HCT116 (cell line): ENCODE data around the gene CNPY1. TPM values are rescaled to one million over a fixed set of nuclear protein-coding genes. Genes with fewer than 3 reads are reported as not detected.

Experiments
- ATAC-seq: fragments of 200-7000 bp; cut with Tn5 transposase; 2 replicates; pipeline ENCODE4 v1.9.1; 2020; ENCODE audit warnings: mild to moderate bottlenecking, moderate library complexity
- BruUV-seq: library from RNA; stranded (reverse); fragments of 400-500 nt; replicated peaks from 2 replicates; lab custom pipeline; 2021; lab: Mats Ljungman, UMichigan
- CTCF ChIA-PET: fragments of 300-600 bp; sonication (Branson Sonifier 250); formaldehyde crosslinking; loops from one replicate; lab custom pipeline; 2021; ENCODE audit warnings: antibody characterized with exemption; lab: Charles Lee
- POLR2A ChIA-PET: fragments of 300-600, 350-600 bp; sonication (Branson Sonifier 250); formaldehyde crosslinking; loops from one replicate; lab custom pipeline; 2021; ENCODE audit warnings: antibody characterized with exemption; lab: Charles Lee
- RAD21 ChIA-PET, 2 experiments: fragments of 300-600 bp; sonication (Branson Sonifier 250); formaldehyde crosslinking; loops; one replicate each; lab custom pipeline; 2023; ENCODE audit warnings: low total read pairs in 2 of 2; ENCODE audit not compliant: uncharacterized antibody in 2 of 2, unreplicated experiment in 2 of 2, low non-redundant PET in 1 of 2; lab: Charles Lee
- DNase-seq: peaks from one replicate; pipeline ENCODE4 v3.0.0-alpha.2; 2010; ENCODE audit warnings: low read depth, low spot score
- H2AFZ ChIP-seq: fragments of 200-600 bp; shearing (Covaris generic), sonication (generic); 2 replicates; pipeline ENCODE4 v1.6.1; 2017; ENCODE audit warnings: low read depth, mixed run types, mixed read lengths, antibody characterized with exemption, low read length; ENCODE audit not compliant: poor library complexity, severe bottlenecking
- H3K27ac ChIP-seq: 2 replicates; pipeline ENCODE4 v1.5.1; 2012; ENCODE audit warnings: low read depth, low read length
- H3K27me3 ChIP-seq: fragments of 200-600 bp; sonication (generic); 2 replicates; pipeline ENCODE4 v1.6.1; 2016; ENCODE audit warnings: mixed run types, low read length, mixed read lengths; ENCODE audit not compliant: insufficient read depth
- H3K36me3 ChIP-seq, 2 experiments: fragments of 200-500 bp in 1 of 2; fragments of 200-600 bp in 1 of 2; sonication (Bioruptor generic) in 1 of 2; sonication (generic) in 1 of 2; 2 replicates each; pipeline versions ENCODE4 v1.5.1 to v1.6.1; 2014 to 2016; ENCODE audit warnings: low read length in 2 of 2, inconsistent platforms in 1 of 2, mixed read lengths in 1 of 2, mixed run types in 1 of 2; ENCODE audit not compliant: insufficient read depth in 2 of 2, control insufficient read depth in 1 of 2
- H3K4me1 ChIP-seq, 2 experiments: fragments of 200-600 bp in 1 of 2; sonication (generic) in 1 of 2; 2 replicates each; pipeline versions ENCODE4 v1.5.1 to v1.6.1; 2012 to 2017; ENCODE audit warnings: low read length in 2 of 2, inconsistent platforms in 1 of 2, mild to moderate bottlenecking in 1 of 2, mixed read lengths in 1 of 2, mixed run types in 1 of 2, moderate library complexity in 1 of 2; ENCODE audit not compliant: insufficient read depth in 2 of 2, control insufficient read depth in 1 of 2
- H3K4me2 ChIP-seq: fragments of 200-600 bp; sonication (generic); 2 replicates; pipeline ENCODE4 v1.6.1; 2017; ENCODE audit warnings: mixed run types, low read length, mixed read lengths
- H3K4me3 ChIP-seq, 2 experiments: fragments of 200-600 bp in 1 of 2; sonication (generic) in 1 of 2; replicated peaks in 1 of 2; 2 replicates each; pipeline ENCODE4 v1.5.1; 2011 to 2016; ENCODE audit warnings: low read length in 2 of 2, control low read depth in 1 of 2, low read depth in 1 of 2, mild to moderate bottlenecking in 1 of 2, mixed read lengths in 1 of 2, mixed run types in 1 of 2
- H3K79me2 ChIP-seq: fragments of 200-600 bp; sonication (generic); 2 replicates; pipeline ENCODE4 v1.6.1; 2017; ENCODE audit warnings: mild to moderate bottlenecking, mixed run types, low read length, moderate library complexity, mixed read lengths; ENCODE audit not compliant: insufficient read depth
- H3K9ac ChIP-seq: fragments of 200-600 bp; sonication (generic); 2 replicates; pipeline ENCODE4 v1.6.1; 2016; ENCODE audit warnings: low read length, mixed read lengths
- H3K9me2 ChIP-seq: fragments of 200-600 bp; sonication (generic), shearing (Covaris generic); 2 replicates; pipeline ENCODE4 v1.6.1; 2017; ENCODE audit warnings: mixed run types, mild to moderate bottlenecking, moderate library complexity; ENCODE audit not compliant: insufficient read depth
- H3K9me3 ChIP-seq, 2 experiments: fragments of 200-500 bp in 1 of 2; fragments of 200-600 bp in 1 of 2; sonication (Bioruptor generic) in 1 of 2; sonication (generic) in 1 of 2; 2 replicates each; pipeline ENCODE4 v1.6.1; 2014 to 2017; ENCODE audit warnings: low read length in 2 of 2, mixed read lengths in 2 of 2, inconsistent platforms in 1 of 2, low read depth in 1 of 2, mild to moderate bottlenecking in 1 of 2, mixed run types in 1 of 2, moderate library complexity in 1 of 2; ENCODE audit not compliant: control insufficient read depth in 1 of 2, insufficient read depth in 1 of 2
- H4K20me1 ChIP-seq: fragments of 200-600 bp; sonication (generic), shearing (Covaris generic); 2 replicates; pipeline ENCODE4 v1.6.1; 2017; ENCODE audit warnings: mixed run types, mild to moderate bottlenecking, moderate library complexity; ENCODE audit not compliant: insufficient read depth
- CEBPB ChIP-seq: IDR thresholded peaks from 2 replicates; pipeline ENCODE4 v1.6.1; 2012; ENCODE audit warnings: low read depth
- ELF1 ChIP-seq: IDR thresholded peaks from 2 replicates; pipeline ENCODE4 v1.6.1; 2012; ENCODE audit warnings: low read depth, borderline replicate concordance
- POLR2A ChIP-seq: IDR thresholded peaks from 2 replicates; pipeline ENCODE4 v1.7.0; 2011; ENCODE audit warnings: borderline replicate concordance; ENCODE audit not compliant: insufficient read depth, insufficient read length; ENCODE audit errors: extremely low read depth
- POLR2AphosphoS5 ChIP-seq: IDR thresholded peaks from 2 replicates; pipeline ENCODE4 v1.6.1; 2011; ENCODE audit warnings: mild to moderate bottlenecking, low read depth, low read length, moderate library complexity
- SRF ChIP-seq: IDR thresholded peaks from 2 replicates; pipeline ENCODE4 v1.6.1; 2012; ENCODE audit warnings: low read depth
- intact Hi-C: fragments of 100-400 bp; cut with micrococcal nuclease; formaldehyde crosslinking; loops from 2 replicates; pipeline ENCODE4 v1.10.0; 2022
- total RNA-seq: library from RNA; stranded (reverse); gene quantifications from one replicate; pipeline ENCODE4 v1.2.1, GENCODE V29; 2021; ENCODE audit not compliant: unreplicated experiment
- TF ChIP-seq, protein P1 (sequence below): IDR thresholded peaks from 2 replicates; pipeline ENCODE4 v1.6.1; 2012; ENCODE audit warnings: low read depth

The CNPY1 gene
- total RNA-seq, 1 experiment from 2014 or later, result not detected

DNA sequence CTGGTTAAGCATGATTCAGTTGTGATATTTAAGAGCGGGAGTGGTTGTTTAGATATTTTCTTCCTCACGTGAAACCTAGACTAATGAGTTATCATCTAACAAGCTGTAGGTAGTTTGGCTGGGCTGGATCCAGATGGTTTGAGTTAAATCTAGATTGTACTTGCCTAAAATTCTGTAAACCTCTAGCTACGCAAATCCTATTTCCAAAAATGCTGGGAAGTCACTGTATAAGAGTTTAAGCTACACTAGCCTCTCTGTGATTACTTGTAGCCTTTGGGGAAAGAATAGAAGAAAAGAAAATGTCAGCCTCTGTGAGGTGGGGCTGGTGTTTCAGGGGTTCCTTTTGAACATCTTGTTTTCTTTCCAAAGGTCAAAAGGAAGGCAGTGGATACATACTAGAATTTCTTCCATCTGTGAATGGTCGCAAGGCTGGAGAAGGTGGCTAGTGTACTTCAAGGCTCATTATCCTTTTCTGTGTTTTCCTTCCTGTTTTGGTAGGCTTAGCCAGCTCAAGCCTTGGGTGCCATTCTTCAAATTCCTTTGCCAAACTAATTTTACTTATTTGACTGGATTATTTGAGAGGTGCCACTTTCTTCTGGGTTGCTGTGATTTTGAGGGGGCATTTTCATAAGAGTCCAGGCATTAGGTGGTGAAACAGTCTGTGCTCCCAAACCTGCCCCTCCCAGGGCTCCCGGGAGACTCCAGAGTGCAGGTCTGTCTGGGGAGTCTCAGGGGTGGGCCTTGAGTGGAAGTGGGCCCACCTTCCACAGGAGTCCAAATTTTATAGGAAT lies 93.7 kb downstream of the CNPY1 start:
- ChIA-PET CTCF (no interaction called here), RAD21 (no interaction called here), POLR2A (no interaction called here)
- H2AFZ ChIP-seq, result no peak overlapping the region
- H3K9me2 ChIP-seq, result no peaks in the 10 kb centered on the region
- H3K4me1 ChIP-seq, result peaks cover 0 to 12% of the 10 kb centered on the region in 2 experiments; a peak in 3 of 4 replicates
- no peak for DNase-seq
- ATAC-seq, result no peak
- no peak overlapping the region for H3K4me3 ChIP-seq
- no peak overlapping the region for H3K9ac ChIP-seq
- no peaks in the 10 kb centered on the region for H3K36me3 ChIP-seq
- H3K79me2 ChIP-seq, result no peaks in the 10 kb centered on the region
- no TSS peak for BruUV-seq
- TF ChIP-seq ELF1, result no peak
- TF ChIP-seq POLR2AphosphoS5, result no peak
- TF ChIP-seq SRF, result no peak
- TF ChIP-seq, protein P1, sequence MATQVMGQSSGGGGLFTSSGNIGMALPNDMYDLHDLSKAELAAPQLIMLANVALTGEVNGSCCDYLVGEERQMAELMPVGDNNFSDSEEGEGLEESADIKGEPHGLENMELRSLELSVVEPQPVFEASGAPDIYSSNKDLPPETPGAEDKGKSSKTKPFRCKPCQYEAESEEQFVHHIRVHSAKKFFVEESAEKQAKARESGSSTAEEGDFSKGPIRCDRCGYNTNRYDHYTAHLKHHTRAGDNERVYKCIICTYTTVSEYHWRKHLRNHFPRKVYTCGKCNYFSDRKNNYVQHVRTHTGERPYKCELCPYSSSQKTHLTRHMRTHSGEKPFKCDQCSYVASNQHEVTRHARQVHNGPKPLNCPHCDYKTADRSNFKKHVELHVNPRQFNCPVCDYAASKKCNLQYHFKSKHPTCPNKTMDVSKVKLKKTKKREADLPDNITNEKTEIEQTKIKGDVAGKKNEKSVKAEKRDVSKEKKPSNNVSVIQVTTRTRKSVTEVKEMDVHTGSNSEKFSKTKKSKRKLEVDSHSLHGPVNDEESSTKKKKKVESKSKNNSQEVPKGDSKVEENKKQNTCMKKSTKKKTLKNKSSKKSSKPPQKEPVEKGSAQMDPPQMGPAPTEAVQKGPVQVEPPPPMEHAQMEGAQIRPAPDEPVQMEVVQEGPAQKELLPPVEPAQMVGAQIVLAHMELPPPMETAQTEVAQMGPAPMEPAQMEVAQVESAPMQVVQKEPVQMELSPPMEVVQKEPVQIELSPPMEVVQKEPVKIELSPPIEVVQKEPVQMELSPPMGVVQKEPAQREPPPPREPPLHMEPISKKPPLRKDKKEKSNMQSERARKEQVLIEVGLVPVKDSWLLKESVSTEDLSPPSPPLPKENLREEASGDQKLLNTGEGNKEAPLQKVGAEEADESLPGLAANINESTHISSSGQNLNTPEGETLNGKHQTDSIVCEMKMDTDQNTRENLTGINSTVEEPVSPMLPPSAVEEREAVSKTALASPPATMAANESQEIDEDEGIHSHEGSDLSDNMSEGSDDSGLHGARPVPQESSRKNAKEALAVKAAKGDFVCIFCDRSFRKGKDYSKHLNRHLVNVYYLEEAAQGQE, result no peak
- TF ChIP-seq CEBPB, result no peak
- TF ChIP-seq POLR2A, result no peak
- TF ChIP-seq, all 23 proteins: peak for 0
- no peak overlapping the region for H3K27ac ChIP-seq
- no peaks in the 10 kb centered on the region for H3K9me3 ChIP-seq
- H3K4me2 ChIP-seq, result no peak overlapping the region
- H4K20me1 ChIP-seq, result no peaks in the 10 kb centered on the region
- H3K27me3 ChIP-seq, result no peaks in the 10 kb centered on the region
- intact Hi-C loops, result no loop called here
